ENCODE data around the gene RBBP8.
"Not testable (repeated sequence)": the region's sequence is repeated elsewhere in the genome, so short reads cannot be mapped to it uniquely, and the experiment has no call there.

Gene RBBP8

DNA sequence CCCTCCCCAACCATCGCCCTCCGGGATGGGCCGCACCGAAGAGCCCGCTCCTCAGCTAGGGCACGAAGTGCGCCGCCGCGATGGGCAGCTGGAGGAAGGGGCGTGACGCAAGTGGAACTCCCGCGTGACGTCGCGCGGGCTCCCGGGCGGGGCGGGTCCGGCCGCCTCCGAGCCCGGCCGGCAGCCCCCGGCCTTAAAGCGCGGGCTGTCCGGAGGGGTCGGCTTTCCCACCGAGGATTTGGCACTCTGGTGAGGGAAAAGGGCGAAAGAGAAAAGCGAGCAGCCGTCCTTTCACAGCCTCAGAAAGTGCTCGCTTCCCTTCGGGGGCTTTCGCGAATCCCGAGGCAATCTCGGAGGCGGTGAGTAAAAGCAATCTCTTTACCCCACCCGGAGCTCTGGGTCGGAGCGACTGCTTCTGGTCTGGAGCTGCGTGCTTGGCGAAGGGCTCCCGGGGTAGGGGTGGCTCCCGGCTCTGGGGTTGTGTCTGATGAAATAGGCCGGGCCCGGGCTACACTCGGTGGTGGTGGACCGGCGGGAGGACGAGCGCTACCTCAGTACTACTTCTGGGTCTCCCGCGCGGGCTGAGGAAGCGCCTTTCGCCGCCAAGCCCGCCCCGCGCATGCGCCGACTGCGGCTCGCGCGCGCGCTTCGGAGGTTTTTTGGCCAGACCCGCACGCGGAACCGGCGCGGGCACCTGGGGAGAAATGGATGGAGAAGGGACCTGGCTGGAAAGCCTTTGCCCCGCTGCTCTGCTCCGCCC lies at the start of gene RBBP8:
Gene RBBP8, plus strand, starts transcription at position 123 of the 760 bp plus-strand sequence. CDS start 3,524 bp downstream, outside the sequence.
- DNase-seq (ENCODE audit: low read depth, low spot score): peak; percentile 58

DNA sequence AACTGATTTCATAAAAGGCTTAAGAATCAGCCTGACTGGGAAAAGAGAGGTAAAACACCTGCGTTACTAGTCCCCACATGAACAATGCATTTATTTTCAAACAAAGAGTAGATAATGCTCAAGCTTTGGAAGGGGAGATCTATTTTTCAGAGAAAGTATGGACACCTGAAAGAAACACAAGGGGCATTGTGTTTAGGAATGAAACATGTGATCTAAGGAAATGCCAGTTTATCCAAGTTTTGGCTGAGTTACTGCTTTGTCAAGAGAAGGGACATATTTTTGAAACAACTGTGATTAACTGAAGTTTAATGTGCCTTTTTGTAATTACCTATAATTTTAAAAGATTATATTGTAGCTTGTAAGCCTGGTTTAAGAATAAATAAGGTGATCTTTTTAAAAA lies 49.3 kb upstream of the RBBP8 start:
- DNase-seq (ENCODE audit: low read depth, low spot score): no peak

DNA sequence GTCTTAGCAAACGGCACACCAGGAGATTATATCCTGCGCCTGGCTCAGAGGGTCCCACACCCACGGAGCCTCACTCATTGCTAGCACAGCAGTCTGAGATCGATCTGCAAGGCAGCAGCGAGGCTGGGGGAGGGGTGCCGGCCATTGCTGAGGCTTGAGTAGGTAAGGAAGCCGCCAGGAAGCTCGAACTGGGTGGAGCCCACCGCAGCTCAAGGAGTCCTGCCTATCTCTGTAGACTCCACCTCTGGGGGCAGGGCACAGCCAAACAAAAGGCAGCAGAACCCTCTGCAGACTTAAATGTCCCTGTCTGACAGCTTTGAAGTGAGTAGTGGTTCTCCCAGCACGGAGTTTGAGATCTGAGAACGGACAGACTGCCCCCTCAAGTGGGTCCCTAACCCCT lies 47.4 kb upstream of the RBBP8 start:
- DNase-seq (ENCODE audit: low read depth, low spot score): not testable (repeated sequence)

DNA sequence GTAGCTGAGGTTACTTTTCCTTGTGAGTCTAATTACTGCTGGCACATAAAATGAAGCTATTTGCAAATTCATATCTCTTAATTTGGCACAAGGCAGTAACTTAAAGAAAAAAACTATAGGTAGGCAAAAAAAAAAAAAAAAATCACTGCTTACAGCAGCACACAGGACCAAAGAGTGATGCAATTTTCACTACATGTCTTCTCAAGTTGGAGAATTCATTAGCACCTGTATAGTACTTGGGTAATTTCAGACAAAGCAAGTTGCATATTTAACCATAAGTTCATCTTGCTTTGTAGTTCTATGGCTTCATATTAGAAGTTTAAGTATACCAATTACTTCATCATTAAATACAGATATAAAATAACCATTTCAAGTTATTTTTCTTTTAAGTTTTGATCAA lies 33.7 kb upstream of the RBBP8 start:
- no peak for DNase-seq (ENCODE audit: low read depth, low spot score)

DNA sequence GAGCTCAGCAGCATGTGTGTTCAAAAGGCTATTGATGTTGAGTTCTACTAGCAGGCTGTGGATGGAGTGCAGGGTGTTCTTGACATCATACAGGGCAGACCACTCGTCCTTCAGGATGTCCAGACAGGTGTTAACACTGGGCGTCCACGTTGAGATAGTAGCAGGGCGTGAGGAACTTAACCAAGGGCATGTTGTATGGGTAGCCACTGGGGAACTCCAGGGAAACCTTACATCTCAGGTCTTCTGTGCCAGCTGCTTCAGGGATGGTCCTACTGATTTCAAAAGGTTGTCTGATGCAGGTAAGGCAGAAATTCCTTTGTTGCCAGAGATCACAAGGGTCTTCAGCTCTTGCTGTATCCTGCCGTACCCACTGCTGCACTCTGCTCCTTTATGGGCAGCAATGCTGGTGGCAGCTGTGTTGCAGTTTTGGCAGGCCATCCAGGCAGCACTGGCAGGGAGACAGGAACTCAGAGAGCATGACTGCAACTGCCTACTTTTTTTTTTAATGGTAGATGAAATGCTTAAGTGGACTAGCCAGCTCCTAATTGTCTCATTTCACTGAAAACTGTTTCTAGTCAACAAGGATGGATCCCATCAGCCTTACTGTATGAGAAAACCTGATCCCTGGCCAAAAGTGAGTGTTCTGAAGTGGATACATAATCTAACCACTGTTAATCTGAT lies 32.4 kb upstream of the RBBP8 start:
- no peak for DNase-seq (ENCODE audit: low read depth, low spot score)

DNA sequence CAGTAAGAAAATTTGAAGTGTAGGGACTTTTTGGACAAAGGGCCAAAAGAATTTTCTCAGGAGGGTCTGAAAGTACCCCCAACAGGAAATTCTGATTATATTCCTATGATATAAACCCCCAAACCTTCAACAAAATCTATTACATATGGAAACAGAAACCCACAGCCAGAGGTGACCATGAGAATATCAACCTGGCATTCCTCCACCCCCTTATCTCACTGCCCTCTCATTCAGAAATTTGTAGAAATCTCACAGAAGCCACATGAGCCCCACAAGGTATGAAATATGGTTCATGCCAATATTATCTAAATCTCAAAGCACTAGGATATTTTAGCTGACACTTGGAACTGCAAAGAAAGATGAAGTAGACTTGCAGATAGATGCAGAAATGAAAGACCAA lies 31.0 kb upstream of the RBBP8 start:
- no peak for DNase-seq (ENCODE audit: low read depth, low spot score)

DNA sequence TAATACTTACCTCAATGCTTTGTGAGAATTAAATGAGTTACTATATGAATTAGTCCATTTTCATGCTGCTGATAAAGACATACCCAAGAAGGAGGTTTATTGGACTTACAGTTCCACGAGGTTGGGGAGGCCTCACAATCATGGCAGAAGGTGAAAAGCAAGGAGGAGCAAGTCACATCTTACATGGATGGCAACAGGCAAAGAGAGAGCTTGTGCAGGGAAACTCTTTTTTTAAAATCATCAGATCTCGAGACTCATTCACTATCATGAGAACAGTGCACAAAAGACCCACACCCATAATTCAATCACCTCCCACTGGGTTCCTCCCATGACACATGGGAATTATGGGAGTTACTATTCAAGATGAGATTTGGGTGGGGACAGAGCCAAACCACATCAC lies 29.9 kb upstream of the RBBP8 start:
- DNase-seq (ENCODE audit: low read depth, low spot score): not testable (repeated sequence)

DNA sequence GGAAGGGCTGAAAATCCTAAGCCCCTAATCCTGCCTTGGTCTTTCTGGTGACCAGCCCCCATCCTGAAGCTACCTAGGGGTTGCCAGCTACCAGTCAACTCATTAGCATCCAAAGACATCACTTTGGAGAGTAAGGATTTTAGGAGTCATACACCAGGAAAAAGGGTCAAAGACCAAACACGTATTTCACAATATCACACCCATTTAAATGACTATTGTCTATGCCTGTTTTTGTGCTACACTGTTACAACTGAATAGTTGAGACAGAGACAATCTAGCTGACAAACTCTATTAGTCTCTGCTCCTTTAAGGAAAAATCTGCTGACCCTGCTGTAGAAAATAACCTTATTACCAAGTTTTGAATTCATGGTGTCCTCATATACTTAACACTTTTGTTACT lies 21.0 kb upstream of the RBBP8 start:
- DNase-seq (ENCODE audit: low read depth, low spot score): no peak

DNA sequence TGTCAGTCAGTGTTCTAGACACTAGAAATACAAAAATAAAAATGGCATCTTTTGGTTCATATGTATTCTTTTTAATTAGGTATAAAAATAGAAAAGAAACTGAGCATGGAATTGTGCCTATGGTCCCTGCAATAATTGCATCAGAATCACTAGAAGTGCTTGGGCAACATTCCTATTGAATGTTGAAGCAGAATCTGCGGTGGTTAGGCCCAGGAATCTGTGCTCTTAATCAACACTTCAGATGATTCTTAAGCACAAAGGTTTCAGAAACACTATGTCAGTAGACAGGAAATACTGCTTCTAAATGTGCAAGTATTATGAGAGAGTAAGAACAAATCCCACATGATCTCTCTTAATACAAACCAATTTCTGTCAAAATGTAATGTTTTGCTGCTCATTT lies 20.3 kb upstream of the RBBP8 start:
- no peak for DNase-seq (ENCODE audit: low read depth, low spot score)

DNA sequence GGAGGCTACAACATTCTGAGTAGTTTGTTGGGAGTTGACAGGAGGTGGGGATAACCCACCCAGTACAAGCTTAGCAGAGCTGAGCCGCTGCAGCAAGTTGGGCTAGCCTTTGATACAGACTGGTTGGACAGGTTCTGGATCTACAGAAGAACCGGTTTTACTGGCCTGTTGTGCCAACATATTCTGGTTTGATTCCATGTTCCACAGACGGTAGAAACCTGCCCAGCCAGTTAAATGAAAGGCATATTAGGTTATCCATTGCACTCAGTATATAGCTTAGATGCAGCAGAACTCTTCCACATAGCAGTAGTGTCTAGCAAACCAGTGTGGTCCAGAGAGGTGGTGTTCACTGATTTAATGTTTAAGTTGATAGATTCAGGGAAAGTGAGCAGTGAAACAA lies 19.3 kb upstream of the RBBP8 start:
- no peak for DNase-seq (ENCODE audit: low read depth, low spot score)

DNA sequence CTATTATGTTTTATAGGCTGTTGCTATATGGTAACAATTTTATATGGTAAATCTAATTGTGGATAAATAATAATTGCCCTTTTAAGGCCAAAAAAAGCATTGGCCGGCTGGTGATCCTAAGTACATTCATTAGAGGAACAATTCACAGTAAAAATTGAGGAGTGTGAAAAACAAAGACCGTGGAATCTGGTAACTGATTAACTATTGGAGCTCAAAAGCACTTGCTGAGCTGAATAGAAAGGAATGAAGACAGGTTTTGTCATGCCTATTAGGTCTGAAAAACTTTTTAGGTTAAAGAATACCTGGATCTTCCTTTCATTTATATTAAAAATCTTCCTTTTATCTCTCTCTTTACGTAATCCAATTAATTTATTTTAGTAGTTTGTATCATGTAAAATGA lies 18.5 kb upstream of the RBBP8 start:
- no peak for DNase-seq (ENCODE audit: low read depth, low spot score)

DNA sequence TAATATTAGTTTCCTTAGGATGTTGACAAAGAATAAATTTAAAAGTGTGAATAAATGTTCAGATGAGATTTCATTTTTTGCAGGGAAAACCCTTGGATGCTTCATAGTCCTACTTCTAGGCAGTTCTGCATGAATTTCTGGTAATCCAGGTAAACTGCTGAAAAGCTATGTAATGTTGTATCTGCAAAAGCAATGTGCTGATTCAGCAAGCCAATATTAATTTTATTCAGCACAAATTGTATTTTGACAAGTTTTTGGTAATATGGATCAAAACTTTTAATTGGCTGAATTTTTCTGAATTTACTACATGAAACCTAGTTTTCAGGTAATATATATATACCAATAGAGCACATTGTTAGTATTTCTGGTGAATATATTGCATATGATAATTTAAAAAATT lies 17.8 kb upstream of the RBBP8 start:
- no peak for DNase-seq (ENCODE audit: low read depth, low spot score)

DNA sequence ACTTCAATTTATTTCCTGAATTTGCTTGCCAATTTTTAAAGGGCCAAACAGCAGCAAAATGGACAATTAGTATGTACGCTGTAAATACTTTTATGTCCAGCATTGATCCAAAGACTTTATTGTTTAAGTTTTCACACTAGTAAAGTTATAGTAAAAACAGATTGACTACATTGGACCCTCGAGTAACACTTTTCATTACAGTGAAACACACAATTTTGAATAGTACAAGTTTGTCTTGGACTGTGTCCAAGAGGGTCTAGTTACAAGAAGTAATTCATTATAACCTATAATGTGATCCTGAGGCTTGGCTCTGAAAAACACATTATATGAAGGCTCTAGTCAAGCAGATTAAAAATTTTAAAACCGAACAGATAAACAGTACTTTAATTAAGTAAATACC lies 11.4 kb upstream of the RBBP8 start:
- no peak for DNase-seq (ENCODE audit: low read depth, low spot score)

DNA sequence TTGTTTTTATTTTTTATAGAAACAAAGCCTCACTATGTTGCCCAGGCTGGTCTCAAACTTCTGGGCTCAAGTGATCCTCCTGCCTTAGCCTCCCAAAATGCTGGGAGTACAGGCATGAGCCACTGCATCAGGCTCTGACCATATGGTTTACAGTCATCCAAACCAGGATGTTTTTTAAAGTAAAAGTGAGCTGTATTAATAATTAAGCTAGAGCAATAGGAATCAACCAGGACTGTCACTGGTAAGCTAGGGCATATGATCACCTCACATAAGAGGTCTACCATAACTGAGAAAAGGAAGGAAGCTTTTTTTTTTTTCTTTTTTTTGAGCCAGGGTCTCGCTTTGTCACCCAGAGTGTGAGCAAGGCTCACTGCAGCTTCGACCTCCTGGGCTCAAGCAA lies 8.5 kb upstream of the RBBP8 start:
- DNase-seq (ENCODE audit: low read depth, low spot score): no peak

DNA sequence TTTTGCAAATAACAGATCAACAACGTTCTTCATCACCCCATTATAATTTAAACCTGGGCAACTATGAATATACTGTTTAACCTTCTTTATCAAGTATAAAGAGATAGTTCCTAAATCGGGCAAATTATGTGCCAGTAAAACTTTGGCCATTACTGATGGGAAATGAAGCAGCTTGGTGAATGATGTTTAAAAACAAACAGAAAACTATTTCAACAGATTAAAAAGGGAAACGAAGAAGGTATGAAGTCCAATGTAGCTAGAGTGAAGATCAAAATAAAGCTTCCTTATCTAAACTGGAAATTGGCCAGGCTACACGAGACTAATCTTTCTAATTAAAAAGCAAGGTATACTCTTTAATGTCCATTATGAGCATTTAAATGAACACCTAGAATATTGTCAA lies 6.7 kb upstream of the RBBP8 start:
- no peak for DNase-seq (ENCODE audit: low read depth, low spot score)

DNA sequence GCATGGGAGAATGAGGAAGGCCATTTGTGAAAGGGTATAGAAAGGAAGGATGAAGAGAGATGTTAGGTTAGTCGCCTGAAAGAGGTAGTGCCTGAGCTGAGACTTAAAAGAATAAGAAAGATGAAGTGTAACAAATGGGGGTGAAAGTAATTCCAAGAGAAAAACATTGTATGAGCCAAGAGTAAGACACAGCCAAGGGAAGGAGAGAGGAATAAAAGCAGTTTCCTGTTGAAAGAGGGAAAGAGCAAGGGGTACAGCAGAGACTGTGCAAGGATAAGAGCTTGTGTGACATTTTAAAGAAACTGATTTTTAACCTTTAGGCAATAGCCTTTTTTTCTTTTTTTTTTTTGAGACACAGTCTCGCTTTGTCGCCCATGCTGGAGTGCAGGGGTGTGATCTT lies 4.8 kb upstream of the RBBP8 start:
- no peak for DNase-seq (ENCODE audit: low read depth, low spot score)

DNA sequence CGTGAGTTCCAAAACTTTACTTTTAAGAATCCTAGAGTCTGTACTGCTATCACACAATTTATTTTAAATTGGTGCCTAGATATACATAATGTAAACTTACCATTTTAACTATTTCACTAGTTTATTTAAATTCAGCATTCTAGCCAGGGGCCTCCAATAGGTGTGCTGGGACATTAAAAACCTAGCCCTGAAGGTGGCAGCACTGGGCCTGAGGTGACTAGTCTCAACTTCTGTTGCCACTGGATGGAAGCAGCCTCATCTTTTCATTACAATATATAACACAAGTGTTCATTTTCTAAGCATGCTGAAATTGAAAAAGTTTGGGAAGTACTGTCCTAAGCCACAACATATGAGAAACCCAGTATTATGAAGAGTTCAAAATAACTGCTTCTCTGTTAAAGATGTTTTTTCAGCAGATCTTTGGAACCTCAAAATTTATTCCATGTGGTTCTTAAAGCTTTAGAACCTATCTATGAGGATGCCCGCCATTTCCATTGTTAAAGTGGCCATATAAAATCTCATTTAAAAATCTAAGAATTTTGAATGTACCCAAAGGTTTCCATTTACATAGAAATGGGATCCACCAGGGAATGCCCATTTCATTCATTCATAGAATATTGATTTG lies 2.9 kb upstream of the RBBP8 start:
- DNase-seq (ENCODE audit: low read depth, low spot score): peak; percentile 59

DNA sequence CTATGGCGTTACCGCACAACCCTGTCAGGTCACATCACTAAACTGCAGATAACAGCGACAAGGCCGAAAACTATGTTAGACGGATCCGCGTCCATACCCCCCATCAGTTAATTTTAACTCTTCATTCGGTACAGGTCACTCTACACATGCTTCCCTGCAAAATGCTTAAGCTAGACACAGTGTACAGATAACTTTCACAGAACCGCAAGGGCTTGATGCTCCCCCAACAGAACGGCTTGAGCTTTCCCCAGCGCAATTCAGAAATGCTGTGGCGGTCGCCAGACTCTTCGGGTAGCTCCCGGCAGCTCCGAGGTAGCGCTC lies 283 bp upstream of the RBBP8 start:
- DNase-seq (ENCODE audit: low read depth, low spot score): no peak

DNA sequence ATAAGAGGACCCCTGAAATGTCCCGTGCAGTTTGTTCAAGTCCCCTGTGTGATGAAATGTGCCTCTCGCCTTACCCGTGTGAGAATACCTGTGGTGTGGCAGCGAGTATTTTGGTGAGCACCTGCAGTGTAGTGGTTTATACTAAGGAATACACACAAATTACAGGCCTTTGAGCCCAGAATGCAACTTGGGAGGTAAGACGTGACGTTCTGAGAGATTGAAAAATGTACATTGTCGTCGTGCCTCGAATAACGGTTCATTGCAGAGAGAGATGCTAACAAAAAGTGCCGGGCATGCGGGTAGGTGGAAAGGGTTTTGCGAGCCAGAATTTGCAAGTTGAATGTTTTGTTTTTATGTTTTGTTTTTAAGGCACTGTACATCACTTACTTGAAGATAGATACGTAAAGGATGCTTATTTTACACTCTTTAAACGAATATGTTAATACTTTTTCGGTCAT lies 867 bp downstream of the RBBP8 start:
- DNase-seq (ENCODE audit: low read depth, low spot score): no peak

DNA sequence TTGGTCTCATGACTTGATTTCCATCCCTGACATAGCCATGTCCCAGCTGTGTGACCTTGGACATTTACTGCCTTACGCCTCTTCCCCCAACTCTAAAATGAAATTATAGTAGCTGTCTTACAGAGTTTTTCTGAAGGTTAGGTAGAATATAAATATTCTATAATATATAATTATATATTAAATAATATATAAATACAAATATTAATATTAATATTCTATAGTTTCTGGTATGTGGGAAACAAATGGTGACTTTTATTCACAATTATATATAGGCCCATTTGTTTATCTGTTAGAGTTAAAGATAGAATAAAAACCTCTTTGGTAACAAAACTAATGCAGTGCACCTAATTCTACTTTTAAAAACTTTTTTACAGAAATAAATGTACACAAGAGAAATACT lies 1.7 kb downstream of the RBBP8 start:
- no peak for DNase-seq (ENCODE audit: low read depth, low spot score)

DNA sequence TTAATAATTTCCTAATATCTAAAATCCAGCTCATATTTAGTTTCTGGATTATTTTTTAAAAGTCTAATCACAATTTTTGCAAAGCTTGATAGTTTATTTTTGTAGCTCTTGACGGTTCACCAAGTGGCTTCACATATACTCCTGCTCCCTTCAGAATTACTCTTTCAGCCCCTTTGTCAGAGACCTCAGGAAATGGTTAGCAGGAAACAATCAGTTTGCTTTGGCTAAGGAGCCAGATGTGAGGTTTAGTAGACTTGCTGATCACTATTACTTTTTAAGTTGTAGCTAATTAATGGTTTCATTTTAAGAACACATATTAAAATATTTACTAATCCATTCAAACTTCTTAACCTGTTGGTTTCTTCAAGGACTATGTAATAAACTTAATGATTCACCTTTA lies 2.3 kb downstream of the RBBP8 start:
- no peak for DNase-seq (ENCODE audit: low read depth, low spot score)

DNA sequence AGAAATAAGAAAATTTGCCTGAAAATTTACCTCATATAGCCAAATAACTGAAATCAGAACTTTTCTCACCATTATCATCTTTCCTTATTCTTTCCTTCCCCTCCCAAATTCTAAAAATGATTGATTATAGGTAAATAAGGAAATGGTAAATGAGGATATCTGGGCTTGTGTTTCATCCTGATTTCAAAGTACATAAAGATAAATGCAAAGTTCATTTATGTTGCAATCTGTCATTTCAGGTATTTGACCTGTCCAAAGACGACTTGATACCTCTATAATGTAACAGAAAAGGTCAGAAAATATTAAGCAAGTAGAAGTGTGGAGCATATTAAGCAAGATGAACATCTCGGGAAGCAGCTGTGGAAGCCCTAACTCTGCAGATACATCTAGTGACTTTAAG lies 3.4 kb downstream of the RBBP8 start:
- no peak for DNase-seq (ENCODE audit: low read depth, low spot score)

DNA sequence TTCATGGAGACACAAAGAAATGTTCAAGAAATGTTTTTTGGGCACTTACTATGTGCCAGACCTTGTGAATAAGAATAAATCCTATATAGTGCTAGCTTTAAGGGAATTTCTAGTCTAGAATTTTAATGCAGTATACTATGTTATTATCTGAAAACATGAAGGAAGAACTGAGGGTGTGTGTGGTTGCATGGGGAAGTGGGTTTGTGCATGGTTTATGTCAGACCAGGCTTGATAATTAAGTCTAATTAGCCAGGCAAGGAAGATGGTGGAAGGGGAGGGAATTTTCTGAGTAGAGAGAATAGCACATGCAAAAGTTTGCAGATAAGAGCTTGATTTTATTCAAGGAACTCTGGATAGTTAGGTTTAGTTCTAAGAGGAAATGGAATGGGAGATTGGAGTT lies 6.5 kb downstream of the RBBP8 start:
- DNase-seq (ENCODE audit: low read depth, low spot score): no peak
